HEK293 (cell line): ENCODE data around the gene GDF2.

ENCODE experiments used
- ZNF768 ChIP-seq: fragments of 450-650 bp; formaldehyde crosslinking; IDR thresholded peaks from 2 replicates; pipeline ENCODE4 v1.5.1; 2018; ENCODE audit warnings: missing biosample characterization, mild to moderate bottlenecking, missing genetic modification characterization
- TF ChIP-seq, protein P1 (sequence below): fragments of 450-650 bp; formaldehyde crosslinking; IDR thresholded peaks from 2 replicates; pipeline ENCODE4 v1.5.1; 2016; ENCODE audit warnings: missing biosample characterization, missing genetic modification characterization
- TF ChIP-seq, protein P2 (sequence below): fragments of 450-650 bp; formaldehyde crosslinking; IDR thresholded peaks from 2 replicates; pipeline ENCODE4 v1.5.1; 2016; ENCODE audit warnings: missing biosample characterization, missing genetic modification characterization

DNA sequence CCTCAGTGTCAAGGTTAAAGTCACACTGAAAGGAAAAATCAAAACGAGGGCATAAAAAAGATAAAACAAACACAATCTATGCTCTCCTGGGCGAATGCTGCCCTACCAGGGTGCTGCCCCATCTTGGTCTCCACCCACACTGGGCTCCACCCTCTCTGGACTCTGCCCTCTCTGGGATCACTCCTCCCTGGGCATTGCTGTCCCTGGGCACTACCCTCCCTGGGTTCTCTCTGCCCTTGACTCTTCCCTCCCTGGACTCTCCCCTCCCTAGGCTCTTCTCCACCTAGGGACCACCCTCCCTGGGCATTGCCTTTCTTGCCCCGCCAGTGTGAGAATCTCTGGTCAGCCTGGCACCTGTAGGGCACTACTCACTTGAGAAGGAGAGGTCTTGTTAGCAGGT lies 8.6 kb downstream of the GDF2 start:
- TF ChIP-seq, protein P1, sequence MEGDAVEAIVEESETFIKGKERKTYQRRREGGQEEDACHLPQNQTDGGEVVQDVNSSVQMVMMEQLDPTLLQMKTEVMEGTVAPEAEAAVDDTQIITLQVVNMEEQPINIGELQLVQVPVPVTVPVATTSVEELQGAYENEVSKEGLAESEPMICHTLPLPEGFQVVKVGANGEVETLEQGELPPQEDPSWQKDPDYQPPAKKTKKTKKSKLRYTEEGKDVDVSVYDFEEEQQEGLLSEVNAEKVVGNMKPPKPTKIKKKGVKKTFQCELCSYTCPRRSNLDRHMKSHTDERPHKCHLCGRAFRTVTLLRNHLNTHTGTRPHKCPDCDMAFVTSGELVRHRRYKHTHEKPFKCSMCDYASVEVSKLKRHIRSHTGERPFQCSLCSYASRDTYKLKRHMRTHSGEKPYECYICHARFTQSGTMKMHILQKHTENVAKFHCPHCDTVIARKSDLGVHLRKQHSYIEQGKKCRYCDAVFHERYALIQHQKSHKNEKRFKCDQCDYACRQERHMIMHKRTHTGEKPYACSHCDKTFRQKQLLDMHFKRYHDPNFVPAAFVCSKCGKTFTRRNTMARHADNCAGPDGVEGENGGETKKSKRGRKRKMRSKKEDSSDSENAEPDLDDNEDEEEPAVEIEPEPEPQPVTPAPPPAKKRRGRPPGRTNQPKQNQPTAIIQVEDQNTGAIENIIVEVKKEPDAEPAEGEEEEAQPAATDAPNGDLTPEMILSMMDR (tag by site-specific recombination), result no peak
- no peak for TF ChIP-seq ZNF768
- TF ChIP-seq, protein P2, sequence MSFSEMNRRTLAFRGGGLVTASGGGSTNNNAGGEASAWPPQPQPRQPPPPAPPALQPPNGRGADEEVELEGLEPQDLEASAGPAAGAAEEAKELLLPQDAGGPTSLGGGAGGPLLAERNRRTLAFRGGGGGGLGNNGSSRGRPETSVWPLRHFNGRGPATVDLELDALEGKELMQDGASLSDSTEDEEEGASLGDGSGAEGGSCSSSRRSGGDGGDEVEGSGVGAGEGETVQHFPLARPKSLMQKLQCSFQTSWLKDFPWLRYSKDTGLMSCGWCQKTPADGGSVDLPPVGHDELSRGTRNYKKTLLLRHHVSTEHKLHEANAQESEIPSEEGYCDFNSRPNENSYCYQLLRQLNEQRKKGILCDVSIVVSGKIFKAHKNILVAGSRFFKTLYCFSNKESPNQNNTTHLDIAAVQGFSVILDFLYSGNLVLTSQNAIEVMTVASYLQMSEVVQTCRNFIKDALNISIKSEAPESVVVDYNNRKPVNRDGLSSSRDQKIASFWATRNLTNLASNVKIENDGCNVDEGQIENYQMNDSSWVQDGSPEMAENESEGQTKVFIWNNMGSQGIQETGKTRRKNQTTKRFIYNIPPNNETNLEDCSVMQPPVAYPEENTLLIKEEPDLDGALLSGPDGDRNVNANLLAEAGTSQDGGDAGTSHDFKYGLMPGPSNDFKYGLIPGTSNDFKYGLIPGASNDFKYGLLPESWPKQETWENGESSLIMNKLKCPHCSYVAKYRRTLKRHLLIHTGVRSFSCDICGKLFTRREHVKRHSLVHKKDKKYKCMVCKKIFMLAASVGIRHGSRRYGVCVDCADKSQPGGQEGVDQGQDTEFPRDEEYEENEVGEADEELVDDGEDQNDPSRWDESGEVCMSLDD, result no peak
